NOMO-1 treated with dmso at 0.1 percent for 144 hours (cell line): Measurements from ENCODE around the gene AFG3L2.

Experiments
- DNase-seq: peaks from one replicate; lab custom pipeline; 2025; ENCODE audit not compliant: unreplicated experiment; lab: John Stamatoyannopoulos, UW

The AFG3L2 gene

GRCh38 chr18:12282442-12283039 lies 94.5 kb downstream of the AFG3L2 start:
- DNase-seq, result no peak

GRCh38 chr18:12281861-12282260 lies 95.2 kb downstream of the AFG3L2 start:
- no peak for DNase-seq

GRCh38 chr18:12279781-12280531 lies 97.1 kb downstream of the AFG3L2 start:
- no peak for DNase-seq
